GM20000 (cell line): ENCODE measurements around the gene OR52E1.

Source experiments
- DNase-seq: peaks from one replicate; pipeline ENCODE4 v3.0.0; 2012; ENCODE audit warnings: low spot score
- CTCF ChIP-seq: IDR thresholded peaks from 2 replicates; pipeline ENCODE4 v1.5.1; 2012; ENCODE audit warnings: mild to moderate bottlenecking, control low read depth; ENCODE audit errors: extremely low read depth, missing control alignments

Gene OR52E1

DNA sequence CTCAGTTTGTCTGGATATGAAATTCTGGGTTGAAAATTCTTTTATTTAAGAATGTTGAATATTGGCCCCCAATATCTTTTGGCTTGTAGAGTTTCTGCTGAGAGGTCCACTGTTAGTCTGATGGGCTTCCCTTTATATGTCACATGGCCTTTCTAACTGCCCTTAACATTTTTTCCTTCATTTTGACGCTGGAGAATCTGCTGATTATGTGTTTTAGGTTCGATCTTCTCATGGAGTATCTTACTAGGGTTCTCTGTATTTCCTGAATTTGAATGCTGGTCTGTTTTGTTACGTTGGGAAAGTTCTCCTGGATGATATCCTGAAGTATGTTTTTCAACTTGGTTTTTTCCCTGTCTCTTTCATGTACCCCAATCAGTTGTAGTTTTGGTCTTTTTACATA, 46.0 kb downstream of the OR52E1 start:
- no peak for DNase-seq
- no peak for TF ChIP-seq CTCF

DNA sequence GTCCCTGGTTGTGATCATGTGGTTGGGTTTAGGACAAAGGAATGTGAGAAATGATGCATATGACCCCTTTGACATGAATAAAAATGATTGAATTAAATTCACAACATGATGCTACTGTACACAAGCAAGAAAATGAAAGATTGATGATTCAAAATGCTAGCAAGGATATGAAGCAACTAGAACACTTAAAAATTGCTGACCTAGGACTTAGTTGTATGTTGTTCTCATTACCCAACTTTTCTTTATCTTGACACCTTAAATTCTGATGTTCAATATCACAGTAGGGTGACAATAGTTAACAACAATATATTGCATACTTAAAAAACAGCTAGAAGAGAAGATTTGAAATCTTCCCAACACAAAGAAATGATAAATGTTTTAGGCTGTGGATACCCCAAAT, 48.2 kb downstream of the OR52E1 start:
- DNase-seq: no peak
- no peak for TF ChIP-seq CTCF

- TF ChIP-seq CTCF: no peak
- DNase-seq: no peak
Measured at GRCh38 chr11:5118893-5119292, 49.5 kb downstream of the OR52E1 start.
